NCI-H345 (cell line): ENCODE measurements around the gene PLCD3.

Experiments used
- DNase-seq: peaks from one replicate; lab custom pipeline; 2025; lab: John Stamatoyannopoulos, UW

The PLCD3 gene

GRCh38 chr17:45116434-45117016, 15.8 kb downstream of the PLCD3 start:
- DNase-seq, result no peak

GRCh38 chr17:45115871-45116270, 16.4 kb downstream of the PLCD3 start:
- no peak for DNase-seq

GRCh38 chr17:45115015-45115625, 17.2 kb downstream of the PLCD3 start:
- DNase-seq, result no peak

- no peak for DNase-seq
These were observed 18.0 kb downstream of the PLCD3 start for GRCh38 chr17:45114117-45114932.

GRCh38 chr17:45113424-45113754, 18.9 kb downstream of the PLCD3 start:
- no peak for DNase-seq

GRCh38 chr17:45112559-45113423, 19.5 kb downstream of the PLCD3 start:
- DNase-seq, result no peak

- no peak for DNase-seq
These were observed 20.5 kb downstream of the PLCD3 start for GRCh38 chr17:45111850-45112249.

- no peak for DNase-seq
These were observed 21.4 kb downstream of the PLCD3 start for GRCh38 chr17:45110676-45111611.

- DNase-seq, result no peak
These were observed 23.5 kb downstream of the PLCD3 start for GRCh38 chr17:45108595-45109521.

- no peak for DNase-seq
These were observed 24.3 kb downstream of the PLCD3 start for GRCh38 chr17:45108051-45108450.

- DNase-seq, result no peak
These were observed 24.9 kb downstream of the PLCD3 start for GRCh38 chr17:45107293-45108010.

GRCh38 chr17:45106582-45106981, 25.7 kb downstream of the PLCD3 start:
- no peak for DNase-seq

GRCh38 chr17:45106096-45106495, 26.2 kb downstream of the PLCD3 start:
- no peak for DNase-seq

- no peak for DNase-seq
These were observed 27.2 kb downstream of the PLCD3 start for GRCh38 chr17:45104907-45105624.

GRCh38 chr17:45104497-45104896, 27.8 kb downstream of the PLCD3 start:
- no peak for DNase-seq

GRCh38 chr17:45104029-45104428, 28.3 kb downstream of the PLCD3 start:
- DNase-seq, result no peak

GRCh38 chr17:45103269-45103795, 29.0 kb downstream of the PLCD3 start:
- no peak for DNase-seq

GRCh38 chr17:45102856-45103255, 29.5 kb downstream of the PLCD3 start:
- DNase-seq, result no peak
